ENCODE results near the gene OPN3. TPM values are rescaled to one million over a fixed set of nuclear protein-coding genes. Genes with fewer than 3 reads are reported as not detected.

The OPN3 gene
- total RNA-seq, 1 experiment from 2014 or later = 10.0 TPM

DNA sequence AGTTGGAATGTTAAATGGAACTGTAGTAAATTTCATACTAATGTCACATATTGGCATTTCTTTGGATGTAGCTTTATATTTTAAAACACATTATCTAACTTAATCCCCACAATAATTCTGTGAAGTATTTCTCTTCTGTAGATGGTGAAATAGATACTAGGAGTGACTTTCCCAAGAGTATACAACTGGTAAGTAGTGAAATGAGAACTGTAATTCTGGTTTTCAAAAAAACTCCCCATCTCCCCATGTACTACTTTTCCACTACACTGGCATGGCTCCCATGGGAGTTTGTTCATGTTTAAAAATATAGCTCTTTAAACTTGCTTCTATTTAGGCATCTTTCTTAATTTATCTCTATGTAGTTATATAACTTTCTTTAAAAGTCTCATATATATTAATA is 10.2 kb downstream of the OPN3 start:
- H3K27me3 Mint-ChIP-seq (ENCODE audit: low read depth) = no peaks in the 10 kb centered on the region
- no peak overlapping the region for H3K9ac ChIP-seq (ENCODE audit: extremely low read depth, insufficient read length, low read length)

More for the DNA sequence above, 10.2 kb downstream of the OPN3 start:
- H3K36me3 Mint-ChIP-seq (ENCODE audit: insufficient read depth in 1 of 3, low read depth in 3 of 3) = peaks cover 9 to 24% (median 21%) of the 10 kb centered on the region in 3 experiments; a peak in 6 of 7 replicates
- Histone ChIP-seq H2BK20ac (ENCODE audit: low read depth, low read length, poor library complexity, severe bottlenecking) (no peak overlapping the region), H2BK12ac (ENCODE audit: insufficient read length, low read depth, low read length) (no peak overlapping the region), H4K20me1 (ENCODE audit: control insufficient read depth, insufficient read depth, insufficient read length) (no peaks in the 10 kb centered on the region), H3K4me2 (ENCODE audit: insufficient read depth, insufficient read length, low read length) (no peak overlapping the region), H3K27ac (ENCODE audit: insufficient read length, low read depth, low read length) (no peak overlapping the region), H3T11ph (ENCODE audit: low read length) (no peak overlapping the region), H2BK15ac (ENCODE audit: low read depth, low read length) (no peak overlapping the region), H3K23ac (ENCODE audit: insufficient read length, low read depth, low read length) (no peak overlapping the region), H3K79me2 (ENCODE audit: insufficient read depth, low read length) (no peaks in the 10 kb centered on the region; the same call in 1 of the 2 replicates), H2BK120ac (ENCODE audit: low read depth, low read length, poor library complexity, severe bottlenecking) (no peak overlapping the region), H3K27me3 (ENCODE audit: insufficient read depth, low read length) (no peaks in the 10 kb centered on the region), H3K14ac (ENCODE audit: insufficient read depth, low read length) (no peak overlapping the region), H4K5ac (ENCODE audit: insufficient read length, low read depth, low read length) (no peak overlapping the region), H3K23me2 (ENCODE audit: insufficient read length, low read depth, low read length, poor library complexity, severe bottlenecking) (no peaks in the 10 kb centered on the region), H3K18ac (ENCODE audit: insufficient read length, low read depth, low read length) (no peak overlapping the region), H3K9me3 (ENCODE audit: control insufficient read depth, low read depth, low read length) (no peaks in the 10 kb centered on the region), H2AK5ac (ENCODE audit: insufficient read length, low read length) (no peak overlapping the region), H4K8ac (replicated peaks; ENCODE audit: insufficient read length, low read depth, low read length) (no peak overlapping the region), H3K4ac (ENCODE audit: low read depth, low read length) (no peak overlapping the region), H2BK5ac (ENCODE audit: insufficient read length, low read length) (no peak overlapping the region), H2AFZ (ENCODE audit: low read length) (no peak overlapping the region), H3K79me1 (ENCODE audit: insufficient read depth, low read depth, low read length, poor library complexity, severe bottlenecking) (no peaks in the 10 kb centered on the region), H3K56ac (ENCODE audit: insufficient read length, low read depth, low read length) (no peak overlapping the region), H4K91ac (ENCODE audit: insufficient read length, low read depth, low read length) (no peak overlapping the region), H3K4me1 (ENCODE audit: insufficient read depth, low read length) (no peaks in the 10 kb centered on the region; the same call in 1 of the 2 replicates)
- TF ChIP-seq, protein P1, sequence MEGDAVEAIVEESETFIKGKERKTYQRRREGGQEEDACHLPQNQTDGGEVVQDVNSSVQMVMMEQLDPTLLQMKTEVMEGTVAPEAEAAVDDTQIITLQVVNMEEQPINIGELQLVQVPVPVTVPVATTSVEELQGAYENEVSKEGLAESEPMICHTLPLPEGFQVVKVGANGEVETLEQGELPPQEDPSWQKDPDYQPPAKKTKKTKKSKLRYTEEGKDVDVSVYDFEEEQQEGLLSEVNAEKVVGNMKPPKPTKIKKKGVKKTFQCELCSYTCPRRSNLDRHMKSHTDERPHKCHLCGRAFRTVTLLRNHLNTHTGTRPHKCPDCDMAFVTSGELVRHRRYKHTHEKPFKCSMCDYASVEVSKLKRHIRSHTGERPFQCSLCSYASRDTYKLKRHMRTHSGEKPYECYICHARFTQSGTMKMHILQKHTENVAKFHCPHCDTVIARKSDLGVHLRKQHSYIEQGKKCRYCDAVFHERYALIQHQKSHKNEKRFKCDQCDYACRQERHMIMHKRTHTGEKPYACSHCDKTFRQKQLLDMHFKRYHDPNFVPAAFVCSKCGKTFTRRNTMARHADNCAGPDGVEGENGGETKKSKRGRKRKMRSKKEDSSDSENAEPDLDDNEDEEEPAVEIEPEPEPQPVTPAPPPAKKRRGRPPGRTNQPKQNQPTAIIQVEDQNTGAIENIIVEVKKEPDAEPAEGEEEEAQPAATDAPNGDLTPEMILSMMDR (conservative IDR thresholded peaks at IDR 0.05) = no peak
- DNase-seq = no peak
- peaks cover 18 to 22% of the 10 kb centered on the region in 2 experiments for H3K4me1 Mint-ChIP-seq
- no peak overlapping the region for H3K27ac Mint-ChIP-seq
- no peak overlapping the region for H3K4me3 Mint-ChIP-seq
- H3K9me3 Mint-ChIP-seq = no peaks in the 10 kb centered on the region

All from H9 (cell line).